Neural progenitor cell (in vitro differentiated cells): ENCODE data around the gene DCC. TPM values are rescaled to one million over a fixed set of nuclear protein-coding genes. Genes with fewer than 3 reads are reported as not detected.

Experiments used
- DNase-seq: peaks from one replicate; pipeline ENCODE4 v3.0.0-alpha.2; 2016; ENCODE audit warnings: low spot score
- H2AFZ ChIP-seq: fragments of 200-600 bp; sonication (generic); replicated peaks from 2 replicates; pipeline ENCODE4 v1.6.1; 2016; ENCODE audit warnings: antibody characterized with exemption
- H3F3A ChIP-seq: fragments of 200-600 bp; sonication (generic); 2 replicates; pipeline ENCODE4 v1.6.1; 2016; ENCODE audit warnings: antibody characterized with exemption, low read depth
- H3K27ac ChIP-seq: fragments of 200-600 bp; sonication (generic); 2 replicates; pipeline ENCODE4 v1.5.1; 2016; ENCODE audit warnings: mild to moderate bottlenecking
- H3K27me3 ChIP-seq: fragments of 200-600 bp; sonication (generic); 2 replicates; pipeline ENCODE4 v1.6.1; 2016; ENCODE audit warnings: mild to moderate bottlenecking, moderate library complexity
- H3K36me3 ChIP-seq: fragments of 200-600 bp; sonication (generic); 2 replicates; pipeline ENCODE4 v1.5.1; 2016
- H3K4me1 ChIP-seq: fragments of 200-600 bp; sonication (generic); 2 replicates; pipeline ENCODE4 v1.6.1; 2016; ENCODE audit warnings: mixed run types
- H3K4me2 ChIP-seq: fragments of 200-600 bp; sonication (generic); 2 replicates; pipeline ENCODE4 v1.6.1; 2016
- H3K4me3 ChIP-seq: fragments of 200-600 bp; sonication (generic); 2 replicates; pipeline ENCODE4 v1.5.1; 2016
- H3K79me2 ChIP-seq: fragments of 200-600 bp; sonication (generic); 2 replicates; pipeline ENCODE4 v1.6.1; 2016; ENCODE audit warnings: low read depth
- H3K9ac ChIP-seq: fragments of 200-600 bp; sonication (generic); 2 replicates; pipeline ENCODE4 v1.6.1; 2016
- H3K9me3 ChIP-seq: fragments of 200-600 bp; sonication (generic); 2 replicates; pipeline ENCODE4 v1.5.1; 2016; ENCODE audit warnings: low read depth
- H4K20me1 ChIP-seq: fragments of 200-600 bp; sonication (generic); 2 replicates; pipeline ENCODE4 v1.6.1; 2016; ENCODE audit warnings: low read depth
- H3K27ac Mint-ChIP-seq: 3 replicates; pipeline ENCODE4 v1.8.0; 2021; ENCODE audit warnings: mixed read lengths
- H3K27me3 Mint-ChIP-seq: 2 replicates; pipeline ENCODE4 v1.8.0; 2022; ENCODE audit warnings: low read depth, mild to moderate bottlenecking, inconsistent platforms, moderate library complexity, mixed read lengths; ENCODE audit not compliant: insufficient read depth
- H3K36me3 Mint-ChIP-seq: 3 replicates; pipeline ENCODE4 v1.8.0; 2021; ENCODE audit warnings: mixed read lengths
- H3K4me1 Mint-ChIP-seq: 3 replicates; pipeline ENCODE4 v1.8.0; 2021; ENCODE audit warnings: mixed read lengths
- H3K4me3 Mint-ChIP-seq: 3 replicates; pipeline ENCODE4 v1.8.0; 2021; ENCODE audit warnings: mild to moderate bottlenecking, moderate library complexity, mixed read lengths
- H3K9me3 Mint-ChIP-seq: 3 replicates; pipeline ENCODE4 v1.8.0; 2020; ENCODE audit warnings: mixed read lengths
- CTCF ChIP-seq: fragments of 200-600 bp; sonication (generic); IDR thresholded peaks from 2 replicates; pipeline ENCODE4 v1.5.1; 2017; ENCODE audit warnings: antibody characterized with exemption, mild to moderate bottlenecking
- EZH2 ChIP-seq: fragments of 200-600 bp; sonication (generic); IDR thresholded peaks from 2 replicates; pipeline ENCODE4 v1.6.1; 2017; ENCODE audit warnings: antibody characterized with exemption, mild to moderate bottlenecking, moderate library complexity
- EZH2phosphoT487 ChIP-seq: fragments of 200-600 bp; sonication (generic); IDR thresholded peaks from 2 replicates; pipeline ENCODE4 v1.6.1; 2017; ENCODE audit warnings: antibody characterized with exemption
- total RNA-seq: library from RNA; depleted of rRNA; stranded (reverse); fragments of >200 nt; gene quantifications from 2 replicates; pipeline ENCODE4 v1.2.3, GENCODE V29; 2015; ENCODE audit warnings: low replicate concordance

The DCC gene
- total RNA-seq, 1 donor from 2014 or later, result 0.41 TPM

GRCh38 chr18:52499644-52500043 lies 159.6 kb downstream of the DCC start:
- Mint-ChIP-seq H3K9me3 (no peaks in the 10 kb centered on the region), H3K36me3 (no peaks in the 10 kb centered on the region), H3K4me1 (peaks cover 8% of the 10 kb centered on the region), H3K27ac (no peak overlapping the region), H3K27me3 (peaks cover 2% of the 10 kb centered on the region), H3K4me3 (no peak overlapping the region)
- H3K79me2 ChIP-seq, result no peaks in the 10 kb centered on the region
- H4K20me1 ChIP-seq, result no peaks in the 10 kb centered on the region
- no peaks in the 10 kb centered on the region for H3K9me3 ChIP-seq
- no peaks in the 10 kb centered on the region for H3K4me1 ChIP-seq
- no peak overlapping the region for H3K27ac ChIP-seq
- TF ChIP-seq CTCF (no peak), EZH2 (no peak), EZH2phosphoT487 (no peak)
- no peak overlapping the region for H3K4me2 ChIP-seq
- H3K36me3 ChIP-seq, result no peaks in the 10 kb centered on the region
- no peaks in the 10 kb centered on the region for H3K27me3 ChIP-seq
- H3K9ac ChIP-seq, result no peak overlapping the region
- DNase-seq, result no peak
- H3F3A ChIP-seq, result no peaks in the 10 kb centered on the region
- no peak overlapping the region for H2AFZ ChIP-seq
- no peak overlapping the region for H3K4me3 ChIP-seq

GRCh38 chr18:52504589-52504988 lies 164.6 kb downstream of the DCC start:
- no peak for TF ChIP-seq EZH2
- TF ChIP-seq CTCF, result no peak
- no peak for TF ChIP-seq EZH2phosphoT487
- no peaks in the 10 kb centered on the region for H4K20me1 ChIP-seq
- no peak overlapping the region for H3K27ac ChIP-seq
- no peak overlapping the region for H3K9ac ChIP-seq
- no peaks in the 10 kb centered on the region for H3K9me3 ChIP-seq
- H3K4me2 ChIP-seq, result no peak overlapping the region
- Mint-ChIP-seq H3K36me3 (no peaks in the 10 kb centered on the region), H3K27ac (no peak overlapping the region), H3K4me1 (peaks cover 8% of the 10 kb centered on the region), H3K4me3 (no peak overlapping the region), H3K27me3 (peaks cover 2% of the 10 kb centered on the region), H3K9me3 (no peaks in the 10 kb centered on the region)
- H3K36me3 ChIP-seq, result no peaks in the 10 kb centered on the region
- H3K4me3 ChIP-seq, result no peak overlapping the region
- H3K27me3 ChIP-seq, result no peaks in the 10 kb centered on the region
- H3K79me2 ChIP-seq, result no peaks in the 10 kb centered on the region
- H3F3A ChIP-seq, result no peaks in the 10 kb centered on the region
- no peaks in the 10 kb centered on the region for H3K4me1 ChIP-seq
- no peak overlapping the region for H2AFZ ChIP-seq
- DNase-seq, result no peak

- TF ChIP-seq EZH2phosphoT487, result no peak
- TF ChIP-seq CTCF, result no peak
- no peak for TF ChIP-seq EZH2
- DNase-seq, result peak; percentile 25
- Histone ChIP-seq H2AFZ (no peak overlapping the region), H4K20me1 (no peaks in the 10 kb centered on the region), H3K4me3 (no peak overlapping the region), H3K9me3 (no peaks in the 10 kb centered on the region), H3K27ac (no peak overlapping the region), H3K4me2 (no peak overlapping the region), H3K79me2 (no peaks in the 10 kb centered on the region), H3K27me3 (no peaks in the 10 kb centered on the region), H3F3A (no peaks in the 10 kb centered on the region), H3K36me3 (no peaks in the 10 kb centered on the region), H3K4me1 (no peaks in the 10 kb centered on the region), H3K9ac (no peak overlapping the region)
- no peaks in the 10 kb centered on the region for H3K9me3 Mint-ChIP-seq
- H3K4me1 Mint-ChIP-seq, result peaks cover 3% of the 10 kb centered on the region
- no peak overlapping the region for H3K4me3 Mint-ChIP-seq
- no peaks in the 10 kb centered on the region for H3K36me3 Mint-ChIP-seq
- H3K27ac Mint-ChIP-seq, result no peak overlapping the region
- no peaks in the 10 kb centered on the region for H3K27me3 Mint-ChIP-seq
Measured at GRCh38 chr18:52510139-52510538, 170.1 kb downstream of the DCC start.

- no peak overlapping the region for H3K27ac Mint-ChIP-seq
- H3K36me3 Mint-ChIP-seq, result no peaks in the 10 kb centered on the region
Measured at GRCh38 chr18:52518086-52518485, 178.1 kb downstream of the DCC start.

More at GRCh38 chr18:52518086-52518485, 178.1 kb downstream of the DCC start:
- no peak for TF ChIP-seq EZH2phosphoT487
- TF ChIP-seq CTCF, result no peak
- TF ChIP-seq EZH2, result no peak
- H3K4me1 ChIP-seq, result no peaks in the 10 kb centered on the region
- no peaks in the 10 kb centered on the region for H3K9me3 ChIP-seq
- Mint-ChIP-seq H3K4me1 (no peaks in the 10 kb centered on the region), H3K27me3 (no peaks in the 10 kb centered on the region), H3K4me3 (no peak overlapping the region), H3K9me3 (peaks cover 2% of the 10 kb centered on the region)
- H4K20me1 ChIP-seq, result no peaks in the 10 kb centered on the region
- no peak overlapping the region for H3K27ac ChIP-seq
- H3K9ac ChIP-seq, result no peak overlapping the region
- no peak overlapping the region for H3K4me2 ChIP-seq
- no peaks in the 10 kb centered on the region for H3K79me2 ChIP-seq
- no peak overlapping the region for H3K4me3 ChIP-seq
- DNase-seq, result no peak
- H3F3A ChIP-seq, result no peaks in the 10 kb centered on the region
- no peaks in the 10 kb centered on the region for H3K36me3 ChIP-seq
- no peak overlapping the region for H2AFZ ChIP-seq
- H3K27me3 ChIP-seq, result no peaks in the 10 kb centered on the region
